Hematopoietic multipotent progenitor cell treated with erythropoietin and hydrocortisone succinate and interleukin-3 and kit ligand, for 6 days (in vitro differentiated cells): ENCODE measurements around the gene NUBP2.
A peak's percentile ranks its signal among the peaks of the same experiment; 100 is the strongest.

ENCODE experiments used
- DNase-seq: peaks from one replicate; pipeline ENCODE4 v3.0.0-alpha.2; 2015

NUBP2 gene

DNA sequence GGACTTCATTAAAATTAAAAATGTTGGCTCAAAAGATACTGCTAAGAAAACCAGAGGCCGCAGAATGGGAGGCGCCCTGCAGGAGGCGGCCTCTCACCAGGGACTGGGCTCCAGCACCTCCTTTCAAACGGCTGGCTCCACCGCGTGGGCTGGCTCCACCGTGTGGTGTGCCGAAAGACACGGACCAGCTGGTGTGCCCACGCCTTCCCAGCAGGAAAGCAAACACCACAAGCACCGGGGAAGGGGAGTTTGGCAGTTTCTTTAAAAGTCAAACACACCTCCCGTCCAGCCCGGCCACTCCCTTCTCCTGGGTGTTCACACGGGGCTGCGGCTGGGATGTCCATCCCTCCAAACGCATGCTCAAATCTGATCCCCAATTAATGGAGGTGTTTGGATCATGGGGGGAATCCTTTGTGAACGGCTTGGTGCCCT lies 30.0 kb downstream of the NUBP2 start:
- peak; percentile 93 for DNase-seq

DNA sequence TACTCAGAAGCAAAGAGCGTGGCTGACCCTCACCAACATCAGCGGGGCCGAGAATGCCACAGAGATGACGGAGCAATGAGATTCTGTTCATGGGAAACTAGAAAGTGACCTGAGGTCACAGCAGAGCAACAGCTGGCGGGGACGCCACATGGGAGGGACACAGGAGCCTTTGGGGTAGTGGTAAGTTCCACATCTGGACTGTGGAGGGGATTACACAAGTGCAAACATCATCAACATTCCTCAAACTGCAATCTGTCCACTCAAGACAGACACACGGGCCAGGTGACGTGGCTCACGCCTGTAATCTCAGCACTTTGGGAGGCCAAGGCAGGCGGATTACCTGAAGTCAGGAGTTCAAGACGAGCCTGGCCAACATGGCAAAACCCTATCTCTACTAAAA lies 32.7 kb downstream of the NUBP2 start:
- DNase-seq = no peak

DNA sequence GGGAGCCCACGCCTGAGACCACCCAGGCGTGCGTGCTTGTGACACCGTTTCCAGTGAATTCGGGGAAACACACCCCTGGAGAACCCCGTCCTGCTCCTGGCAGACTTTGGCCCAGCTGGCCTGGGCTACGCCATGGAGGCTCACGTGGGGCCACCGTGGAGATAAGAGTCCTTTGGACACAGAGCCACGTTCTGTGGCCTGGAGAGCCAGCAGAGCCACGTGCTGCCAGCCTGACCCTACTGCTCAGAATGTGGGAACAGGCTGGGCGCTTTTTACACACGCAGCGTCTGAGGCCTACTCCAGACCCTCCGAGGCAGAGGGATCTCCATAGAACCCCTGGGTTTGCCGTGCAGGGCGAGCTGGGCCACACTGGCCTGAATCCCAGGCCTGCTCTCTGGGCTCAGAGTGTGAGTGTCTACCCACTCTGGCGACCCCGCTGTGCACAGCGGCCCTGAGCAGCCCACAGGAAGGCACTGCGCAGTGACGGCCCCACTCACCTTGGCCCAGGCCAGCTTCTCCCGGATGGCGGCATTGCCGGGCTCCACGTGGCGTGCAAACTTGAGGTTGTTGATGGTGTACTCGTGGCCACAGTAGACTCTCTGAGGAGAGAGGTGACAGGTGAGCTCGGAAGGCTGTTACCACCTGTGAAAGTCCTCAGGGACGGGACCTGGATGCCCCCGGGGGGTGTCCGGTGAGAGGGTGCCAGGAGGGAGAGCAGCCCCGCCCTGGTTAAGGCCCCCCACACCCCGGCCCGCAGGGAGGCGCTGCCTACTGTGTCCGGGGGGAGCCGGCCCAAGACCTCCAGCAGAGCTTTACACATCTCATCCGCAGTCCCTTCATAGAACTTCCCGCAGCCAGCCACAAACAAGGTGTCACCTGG lies 33.9 kb downstream of the NUBP2 start:
- DNase-seq = no peak

DNA sequence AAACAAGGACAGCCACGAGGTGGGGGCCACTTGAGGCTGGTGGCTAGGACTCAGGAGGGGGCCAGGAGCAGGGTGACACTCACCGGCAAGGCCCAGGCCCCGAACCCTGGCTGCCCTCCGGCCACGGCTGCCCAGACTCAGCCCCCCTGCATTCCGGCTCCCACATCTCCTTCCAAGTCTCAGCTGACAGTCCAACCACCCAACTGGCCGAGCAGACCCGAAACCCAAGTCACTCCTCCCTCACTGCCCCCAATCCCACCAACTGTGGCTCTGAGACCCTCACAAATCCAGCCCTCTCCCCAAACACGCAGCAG lies 34.5 kb downstream of the NUBP2 start:
- no peak for DNase-seq

DNA sequence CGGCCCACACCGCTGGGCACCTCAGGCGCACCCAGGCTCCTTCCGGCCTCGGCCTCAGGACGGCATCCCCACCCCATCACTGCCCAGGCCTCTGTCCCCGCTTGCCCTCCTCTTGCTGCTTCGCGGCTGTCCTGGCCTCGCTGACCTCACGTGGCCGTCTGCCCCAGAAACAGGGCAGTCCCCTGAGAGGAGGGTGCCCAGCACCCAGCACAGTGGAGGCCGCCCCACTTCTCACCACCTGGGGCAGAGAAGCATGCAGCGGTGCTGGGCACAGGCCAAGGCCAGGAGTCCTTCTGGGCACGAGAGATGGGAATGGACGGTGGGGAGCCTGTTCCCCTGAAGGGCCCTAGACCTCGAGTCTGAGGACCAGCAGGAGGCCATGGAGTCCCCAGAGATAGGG lies 35.0 kb downstream of the NUBP2 start:
- no peak for DNase-seq

DNA sequence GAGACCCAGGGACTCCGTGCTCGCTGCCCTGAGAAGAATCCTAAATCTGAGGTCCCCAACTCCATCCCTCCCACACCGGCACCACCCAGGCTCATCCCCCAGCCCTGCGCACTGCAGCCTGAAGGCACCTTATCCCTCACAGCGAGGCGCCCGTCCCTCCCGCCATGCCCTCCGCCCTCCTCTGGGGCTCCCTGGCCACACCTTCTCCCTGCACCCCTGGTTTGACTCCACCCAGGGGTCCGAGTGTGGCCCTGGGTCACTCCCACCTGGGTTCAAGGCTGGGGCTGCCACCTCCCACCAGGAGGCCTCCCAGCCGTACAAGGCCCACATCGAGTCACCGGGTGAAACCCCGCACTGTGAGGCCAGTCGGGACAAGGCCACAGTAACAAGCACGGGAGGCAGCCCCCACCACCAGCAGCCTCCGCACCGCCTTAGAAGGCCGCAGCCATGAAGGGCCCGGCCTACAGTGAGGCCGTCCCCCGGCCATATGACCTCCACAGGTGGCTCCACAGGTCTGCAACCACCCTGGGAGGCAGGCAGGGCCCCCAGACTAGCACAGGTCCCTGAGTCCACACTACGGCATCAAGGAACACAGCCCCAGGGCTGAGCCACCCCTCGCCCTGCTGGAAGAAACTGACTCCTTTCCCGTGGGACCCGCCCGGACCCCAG lies 35.6 kb downstream of the NUBP2 start:
- no peak for DNase-seq

DNA sequence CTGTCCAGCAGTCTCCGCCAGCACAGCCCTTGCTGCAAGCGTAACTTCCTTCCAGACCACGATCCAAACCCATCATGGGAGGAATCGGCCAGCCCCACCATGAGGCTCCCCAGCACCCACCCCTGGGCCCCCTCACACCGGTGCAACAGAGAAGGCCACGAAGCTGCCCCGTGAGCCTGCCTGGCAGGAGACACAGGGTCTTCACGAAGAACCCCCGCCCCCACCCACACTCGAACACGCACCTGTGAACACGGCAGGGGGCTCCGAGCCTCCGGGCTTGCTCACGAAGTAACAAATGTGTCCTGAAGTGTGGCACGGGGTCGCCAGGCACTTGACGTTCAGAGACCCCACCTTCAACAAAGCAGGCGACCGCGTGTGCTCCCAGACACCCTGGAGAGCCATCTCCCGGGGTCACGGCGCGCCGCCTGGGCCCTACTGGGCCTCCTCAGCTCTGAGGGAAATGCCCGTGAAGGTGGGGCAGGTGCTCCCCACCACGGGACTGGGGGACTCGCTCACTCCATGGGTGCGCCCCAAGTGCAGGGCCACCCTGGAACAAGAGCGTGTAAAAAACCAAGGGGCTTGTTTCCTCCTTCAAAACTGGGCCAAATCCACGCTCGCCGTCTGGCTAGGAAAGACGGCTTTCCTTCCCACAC lies 36.2 kb downstream of the NUBP2 start:
- DNase-seq = no peak

DNA sequence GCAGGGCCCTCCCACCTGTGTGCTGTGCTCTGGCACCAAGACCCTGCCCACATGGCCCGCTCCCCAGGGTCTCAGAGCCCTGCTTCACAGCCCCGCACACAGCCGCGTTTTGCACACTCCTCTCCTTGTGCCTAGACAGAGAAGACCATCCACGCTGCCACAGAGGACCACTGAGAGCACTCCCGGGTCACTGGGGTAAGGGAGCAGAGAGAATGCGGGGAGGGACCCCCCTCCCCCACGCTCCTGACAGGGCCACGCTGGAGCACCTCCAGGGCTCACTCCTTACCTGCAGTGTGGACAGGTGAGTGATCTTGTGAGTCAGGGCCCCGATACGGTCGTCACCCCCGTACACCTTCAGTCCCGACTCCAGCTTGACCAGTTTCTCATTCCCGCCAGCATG lies 36.9 kb downstream of the NUBP2 start:
- no peak for DNase-seq

DNA sequence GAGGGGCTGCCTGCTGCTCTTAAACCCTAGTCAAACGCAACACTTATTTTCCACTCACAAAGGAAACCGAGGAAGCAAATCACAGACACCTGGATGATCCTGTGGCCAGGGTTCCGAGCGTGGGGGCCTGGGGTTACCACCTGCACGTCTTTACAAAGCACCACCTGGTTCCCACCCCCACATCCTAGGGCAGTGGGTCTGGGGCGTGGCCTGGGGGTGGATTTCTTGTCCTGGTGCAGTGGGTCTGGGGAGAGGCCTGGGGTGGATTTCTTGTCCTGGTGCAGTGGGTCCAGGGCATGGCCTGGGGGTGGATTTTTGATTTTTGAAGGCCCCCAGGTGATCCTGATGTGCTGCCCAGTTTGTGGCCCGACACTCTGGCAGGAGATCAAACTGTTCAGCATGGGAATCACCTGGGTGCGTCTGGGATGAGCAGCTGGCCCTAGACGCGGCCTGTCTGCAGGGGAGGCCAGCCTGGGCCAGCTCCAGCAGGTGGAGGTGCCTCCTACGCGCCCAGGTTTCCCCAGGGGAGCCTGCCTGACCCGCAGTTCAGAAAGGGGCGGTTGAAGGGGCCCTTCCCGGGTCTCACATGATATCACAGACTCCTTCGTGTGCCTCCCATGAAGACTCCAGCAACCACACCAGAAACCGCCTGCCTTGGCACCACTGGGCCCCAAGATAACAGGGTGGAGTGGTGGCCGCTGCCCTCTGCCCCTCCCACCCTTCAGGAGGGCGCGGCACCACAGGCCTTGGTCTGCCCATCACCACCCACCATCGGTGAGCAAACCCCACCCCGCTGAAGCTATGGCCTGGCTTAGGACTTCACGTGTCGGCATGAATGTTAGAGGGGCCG lies 37.6 kb downstream of the NUBP2 start:
- DNase-seq = peak; percentile 98

DNA sequence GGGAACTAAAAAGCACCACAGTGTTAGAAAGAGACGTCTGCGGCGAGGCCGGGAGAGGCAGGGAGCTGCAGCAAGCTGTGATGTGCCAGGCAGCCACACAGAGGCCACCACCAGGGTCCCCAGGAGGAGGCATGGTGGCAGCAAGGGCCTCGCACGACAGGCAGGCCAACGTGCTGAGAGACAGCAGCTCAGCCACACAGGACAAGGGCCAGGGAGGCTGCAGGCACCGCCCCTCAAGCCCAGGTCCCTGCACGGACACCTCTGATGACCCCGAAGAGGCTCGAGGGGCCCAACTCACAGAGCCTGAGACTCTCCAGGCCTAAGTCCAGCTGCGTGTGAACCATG lies 38.2 kb downstream of the NUBP2 start:
- no peak for DNase-seq

DNA sequence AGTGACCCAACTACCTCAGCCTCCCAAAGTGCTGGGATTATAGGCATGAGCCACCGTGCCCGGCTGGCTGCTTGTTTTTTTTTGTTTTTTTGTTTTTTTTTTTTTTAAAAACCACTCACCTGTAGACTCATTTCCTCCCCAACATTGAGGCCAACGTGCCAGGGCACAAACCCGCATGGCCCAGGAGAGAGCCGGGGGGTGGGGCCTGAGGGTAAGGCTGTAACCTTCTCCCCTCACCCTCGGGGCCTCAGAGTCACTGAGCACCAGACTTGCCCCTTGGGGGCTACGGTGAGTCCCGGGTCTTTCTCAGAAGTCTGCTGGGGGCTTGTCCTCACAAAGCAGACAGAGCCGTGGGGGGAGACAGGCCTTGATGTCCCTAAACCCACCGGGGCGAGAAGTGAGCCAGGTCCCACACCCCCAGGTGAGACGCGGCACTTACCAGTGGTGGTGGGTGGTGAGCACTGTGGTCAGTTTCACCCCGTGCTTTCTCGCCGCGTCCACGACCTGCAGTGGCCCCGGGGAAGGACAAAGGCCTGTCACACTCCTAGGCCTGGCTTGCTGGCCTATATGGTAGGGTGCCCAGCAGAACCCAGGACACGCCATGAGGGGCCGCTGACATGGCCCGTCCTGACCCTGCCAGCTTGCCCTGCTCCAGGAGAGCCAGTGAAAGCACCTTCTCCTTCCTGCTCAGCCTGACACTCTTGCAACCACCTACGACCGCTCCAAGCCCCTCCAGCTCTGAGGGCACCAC lies 39.3 kb downstream of the NUBP2 start:
- no peak for DNase-seq

DNA sequence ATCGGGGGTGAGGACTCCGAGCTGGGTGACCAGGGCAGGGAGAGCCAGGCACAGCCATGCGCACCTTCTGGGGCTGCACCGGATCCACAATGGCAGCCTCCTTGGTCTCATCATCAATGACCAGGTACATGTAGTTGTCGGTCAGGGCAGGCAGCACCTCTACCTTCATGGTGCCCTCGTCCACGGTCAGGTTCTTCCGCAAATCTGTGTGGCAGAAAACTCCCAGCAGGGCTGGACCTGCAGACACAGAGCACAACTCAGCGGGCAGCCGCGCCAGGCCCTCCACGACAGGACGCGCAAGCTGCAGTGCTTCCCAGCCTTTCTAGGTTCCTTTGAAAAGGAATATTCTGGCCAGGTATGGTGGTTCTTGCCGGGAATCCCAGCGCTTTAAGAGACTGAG lies 40.0 kb downstream of the NUBP2 start:
- no peak for DNase-seq

DNA sequence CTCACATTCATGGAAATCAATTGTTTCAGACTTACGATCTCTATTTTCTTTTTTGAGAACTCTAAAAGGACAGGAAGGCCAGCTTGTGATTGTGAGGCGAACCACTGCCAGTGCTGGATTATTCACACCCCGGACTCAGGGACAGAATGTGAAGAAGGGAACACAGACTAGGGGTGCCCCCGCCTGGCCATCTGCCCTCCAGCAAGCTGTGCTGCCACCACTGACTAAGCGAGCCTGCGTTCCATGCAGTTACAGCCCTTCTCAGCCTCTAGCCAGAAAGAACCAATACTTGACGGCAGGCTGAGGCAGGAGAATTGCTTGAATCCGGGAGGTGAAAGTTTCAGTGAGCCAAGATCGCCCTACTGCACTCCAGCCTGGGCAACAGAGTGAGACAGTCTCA lies 41.1 kb downstream of the NUBP2 start:
- peak; percentile 94 for DNase-seq

DNA sequence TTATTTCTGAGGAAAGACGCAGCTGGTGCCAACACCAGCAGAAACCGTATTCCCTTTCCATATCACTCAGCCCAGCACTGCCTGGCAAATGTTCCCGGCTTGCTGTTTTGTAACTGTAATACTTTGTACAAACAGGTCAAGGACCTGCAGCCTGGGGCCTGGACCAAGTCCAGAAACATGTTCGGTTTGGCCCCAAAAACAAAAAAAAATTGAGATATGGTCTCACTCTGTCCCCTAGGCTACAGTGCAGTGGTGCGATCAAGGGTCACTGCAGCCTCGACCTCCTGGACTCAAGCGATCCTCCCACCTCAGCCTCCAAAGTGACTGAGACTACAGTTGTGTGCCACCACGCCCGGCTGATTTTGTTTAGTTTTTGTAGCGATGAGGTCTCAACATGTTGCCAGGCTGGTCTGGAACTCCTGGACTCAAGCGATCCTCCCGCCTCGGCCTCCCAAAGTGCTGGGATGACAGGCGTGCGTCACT lies 42.7 kb downstream of the NUBP2 start:
- DNase-seq = no peak

DNA sequence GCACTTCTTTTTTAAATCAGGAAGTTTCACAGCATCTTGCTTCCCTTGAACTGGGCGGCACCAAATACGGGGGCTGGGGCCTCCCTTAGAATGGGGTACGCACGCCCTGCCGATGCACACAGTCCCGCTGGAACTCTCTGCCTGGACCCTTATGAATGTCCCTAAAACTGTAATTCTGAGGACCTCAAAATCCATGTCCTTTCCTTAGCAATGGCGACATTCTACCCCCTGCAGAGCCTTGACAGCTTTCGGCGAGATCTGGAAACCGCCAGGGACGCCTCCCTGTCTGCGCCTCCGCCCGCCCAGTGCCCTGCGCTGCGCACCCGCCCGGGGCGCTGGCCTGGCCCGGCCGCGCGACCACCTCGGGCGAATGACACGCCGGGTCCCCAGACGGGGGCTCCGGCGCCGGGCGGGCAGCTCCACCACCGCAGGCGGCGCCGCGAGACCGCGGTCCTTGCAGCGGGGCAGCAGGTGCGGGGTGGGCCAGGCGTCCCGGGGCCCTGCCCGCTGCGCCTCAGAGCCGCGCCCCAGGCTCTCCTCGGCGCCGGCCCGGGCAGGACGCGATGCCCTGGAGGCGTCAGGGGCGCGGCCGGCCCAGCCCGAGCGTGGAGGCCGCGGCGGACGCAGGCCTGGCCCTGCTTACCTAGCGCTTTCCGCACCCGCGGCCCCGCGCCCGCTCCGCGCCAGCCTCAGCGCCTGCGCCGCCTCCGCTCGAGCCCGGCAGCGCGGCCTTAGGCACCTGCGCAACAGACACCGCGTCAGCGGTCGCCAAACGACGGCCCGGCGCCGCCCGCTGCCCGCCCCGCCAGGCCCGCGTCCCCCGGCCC lies 43.3 kb downstream of the NUBP2 start:
- peak; percentile 76 for DNase-seq

DNA sequence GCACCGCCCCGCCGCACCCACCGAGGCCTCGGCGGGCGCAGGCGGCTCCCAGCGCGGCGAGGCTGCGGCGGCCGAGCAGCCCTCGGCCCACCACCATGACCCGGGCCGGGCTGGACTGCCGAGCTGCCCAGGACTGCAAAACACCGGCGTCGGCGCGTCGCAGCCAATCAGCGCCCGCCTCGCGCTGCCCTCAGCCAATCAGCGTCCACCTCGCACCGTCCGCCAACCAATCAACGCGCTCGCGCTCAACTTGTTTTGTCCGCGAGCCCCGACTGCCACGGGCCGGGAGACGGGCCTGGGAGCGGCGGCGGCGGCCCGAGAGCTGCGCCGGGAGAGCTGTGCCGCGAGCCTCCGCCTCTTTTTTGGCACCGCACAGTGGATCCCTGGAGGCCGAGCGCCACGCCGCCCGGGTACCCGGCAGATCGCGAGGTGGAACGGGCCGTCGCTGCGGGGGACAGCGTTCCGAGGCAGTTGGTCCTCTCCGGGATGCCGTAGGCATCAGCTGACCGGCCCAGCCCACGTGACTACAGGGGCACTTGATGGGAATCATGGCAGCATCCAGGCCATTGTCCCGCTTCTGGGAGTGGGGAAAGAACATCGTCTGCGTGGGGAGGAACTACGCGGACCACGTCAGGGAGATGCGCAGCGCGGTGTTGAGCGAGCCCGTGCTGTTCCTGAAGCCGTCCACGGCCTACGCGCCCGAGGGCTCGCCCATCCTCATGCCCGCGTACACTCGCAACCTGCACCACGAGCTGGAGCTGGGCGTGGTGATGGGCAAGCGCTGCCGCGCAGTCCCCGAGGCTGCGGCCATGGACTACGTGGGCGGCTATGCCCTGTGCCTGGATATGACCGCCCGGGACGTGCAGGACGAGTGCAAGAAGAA lies 44.2 kb downstream of the NUBP2 start, which contains the start of the genes FAHD1 and HAGH:
TSS of gene FAHD1 (plus strand) at position 516 of the 883 bp plus-strand sequence. CDS start at position 549, 33 bp downstream.
TSS of gene HAGH (minus strand) at position 135 of the 883 bp plus-strand sequence. CDS start at position 97, 38 bp downstream.
- peak; percentile 95 for DNase-seq

DNA sequence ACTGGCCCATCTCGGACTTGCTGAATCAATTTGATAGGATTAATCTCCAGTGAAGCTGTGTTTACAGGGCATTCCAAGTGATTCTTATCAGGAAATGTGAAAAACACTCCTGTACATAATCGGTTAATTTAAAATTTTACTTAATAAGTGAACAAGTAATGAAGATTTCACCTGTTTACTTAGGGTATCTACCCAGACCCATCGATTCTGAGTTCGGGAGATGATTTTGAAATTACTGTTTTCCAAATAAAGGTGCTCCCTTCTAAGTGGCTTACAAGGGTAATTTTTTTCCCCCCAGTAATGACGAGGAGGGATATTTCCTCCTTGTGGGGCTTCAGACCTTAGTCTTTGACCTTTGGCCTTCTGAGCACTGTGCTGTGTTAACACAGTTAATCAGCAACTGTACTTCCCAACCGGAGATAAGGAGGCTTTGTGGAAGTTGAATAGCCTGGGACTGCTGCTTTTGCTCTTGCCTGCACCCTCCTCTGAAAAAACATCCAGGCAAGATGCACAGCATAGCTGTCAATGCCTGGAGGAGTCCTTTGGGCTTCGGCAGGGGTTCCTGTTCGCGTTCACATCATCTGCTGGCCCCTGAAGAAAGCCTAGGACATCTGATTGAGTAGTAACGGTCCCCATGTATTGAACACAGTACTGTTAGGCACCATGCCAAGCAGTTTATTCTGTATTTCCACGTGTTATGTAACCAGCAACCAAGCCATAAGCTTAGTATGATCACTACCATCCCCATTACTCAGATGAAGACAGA lies 46.1 kb downstream of the NUBP2 start:
- peak; percentile 46 for DNase-seq

DNA sequence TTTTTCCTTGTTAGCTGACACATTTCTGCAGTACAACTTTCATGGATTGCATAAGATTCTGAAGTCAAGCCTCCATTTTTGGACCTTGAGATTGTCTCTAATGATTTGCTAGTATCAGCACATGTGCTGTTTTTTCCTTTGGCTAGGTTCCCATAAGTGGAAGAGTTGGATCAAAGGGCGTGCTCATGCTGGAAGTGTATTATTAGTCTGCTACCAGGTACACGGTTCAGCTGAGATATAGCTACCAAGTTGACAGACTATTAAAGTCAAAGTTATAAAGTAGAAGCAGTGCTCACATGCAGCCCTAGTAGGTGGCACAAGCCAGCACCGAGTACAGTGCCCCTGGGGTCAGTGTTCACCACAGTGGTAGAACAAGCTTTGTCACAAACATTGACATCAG lies 47.5 kb downstream of the NUBP2 start:
- no peak for DNase-seq
